ENCODE measurements around the gene SIDT2. TPM values are rescaled to one million over a fixed set of nuclear protein-coding genes. Genes with fewer than 3 reads are reported as not detected.

Gene SIDT2
- total and polyA plus RNA-seq, 2 of the 8 experiments (the other 6 are each of a cell fraction or from before 2014, with no cell fraction given) = 18.5 to 21.1 TPM

DNA sequence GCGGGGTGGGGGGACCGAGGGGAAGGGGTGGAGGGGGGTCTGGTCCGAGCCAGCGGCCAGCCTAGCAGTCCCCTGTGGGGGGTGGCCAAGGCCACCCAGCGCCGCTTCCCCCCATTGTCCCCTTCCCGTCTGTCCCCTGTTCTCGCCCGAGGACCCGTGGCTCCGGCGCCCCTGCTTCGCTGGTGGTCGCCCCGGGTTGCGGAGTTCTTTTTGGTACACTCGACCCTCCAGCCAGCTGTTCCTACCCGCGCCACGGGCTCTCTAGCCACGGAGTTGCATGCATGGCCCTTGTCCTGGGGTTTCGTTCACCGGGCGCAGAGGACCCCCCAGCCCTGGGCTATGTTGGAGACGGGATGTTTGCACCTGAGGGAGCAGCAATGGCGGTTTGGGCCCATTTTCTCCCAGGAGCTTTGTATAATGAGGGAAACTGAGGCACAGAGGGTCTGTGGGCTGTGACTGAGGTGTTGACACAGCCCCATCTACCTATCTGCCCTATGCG is 54.4 kb downstream of the SIDT2 start:
- Histone ChIP-seq H3K56ac (replicated peaks; ENCODE audit: insufficient read length, low read depth, low read length) (peak overlapping the region; percentile 73), H2BK5ac (ENCODE audit: low read depth, low read length) (0 out of 2 replicates have a peak overlapping the region, but pooled peaks have one; percentile 23), H3K23me2 (ENCODE audit: low read depth, low read length) (peaks cover 7% of the 10 kb centered on the region), H2BK120ac (replicated peaks; ENCODE audit: low read depth, low read length) (no peak overlapping the region), H3K18ac (ENCODE audit: extremely low read depth, low read length) (peak overlapping the region; percentile 52; the same call in 1 of the 2 replicates), H3K4me1 (replicated peaks in 1 of 4; ENCODE audit: control insufficient read depth in 3 of 4, insufficient read depth in 4 of 4, low read length in 3 of 4) (peaks cover 0 to 8% (median 2%) of the 10 kb centered on the region in 4 experiments; a peak in 3 of 7 replicates), H3K9ac (replicated peaks in 1 of 4; ENCODE audit: extremely low read depth in 1 of 4, low read depth in 3 of 4, low read length in 3 of 4) (peak overlapping the region; percentile 62 to 77 (median 72)), H4K91ac (replicated peaks; ENCODE audit: insufficient read length, low read length) (no peak overlapping the region), H2BK15ac (ENCODE audit: low read length) (no peak overlapping the region; the same call in 1 of the 2 replicates), H3K27me3 (replicated peaks in 1 of 4; ENCODE audit: control insufficient read depth in 3 of 4, extremely low read depth in 1 of 4, insufficient read depth in 3 of 4, low read length in 3 of 4) (no peaks in the 10 kb centered on the region), H3K4me3 (ENCODE audit: extremely low read depth in 1 of 4, insufficient read depth in 2 of 4, low read depth in 3 of 4, low read length in 4 of 4) (peak overlapping the region; percentile 76 to 100 (median 78)), H3K4ac (replicated peaks; ENCODE audit: insufficient read length, low read depth, low read length) (peak overlapping the region; percentile 80), H2BK20ac (ENCODE audit: low read length) (no peak overlapping the region), H3K36me3 (ENCODE audit: control insufficient read depth in 2 of 4, insufficient read depth in 4 of 4, low read length in 3 of 4) (peaks cover 4 to 8% (median 6%) of the 10 kb centered on the region in 4 experiments; a peak in 7 of 8 replicates), H2AFZ (ENCODE audit: low read length) (no peak overlapping the region), H3K27ac (ENCODE audit: low read depth, low read length) (peak overlapping the region; percentile 71; the same call in 1 of the 2 replicates), H2AK5ac (ENCODE audit: low read depth, low read length) (peak overlapping the region; percentile 9; the same call in 1 of the 2 replicates), H3K23ac (ENCODE audit: insufficient read length) (no peak overlapping the region), H3K79me1 (ENCODE audit: low read depth, low read length) (peaks cover 7% of the 10 kb centered on the region; the same call in 1 of the 2 replicates), H4K20me1 (replicated peaks in 1 of 2; ENCODE audit: control insufficient read depth in 1 of 2, insufficient read depth in 2 of 2, low read length in 2 of 2) (no peaks in the 10 kb centered on the region), H4K5ac (ENCODE audit: insufficient read length, low read depth, low read length) (peak overlapping the region; percentile 80), H3K4me2 (ENCODE audit: insufficient read depth in 1 of 2, low read depth in 2 of 2, low read length in 2 of 2) (peak overlapping the region; percentile 93 to 96), H2BK12ac (ENCODE audit: low read depth, low read length) (no peak overlapping the region), H3K79me2 (ENCODE audit: control insufficient read depth in 1 of 2, insufficient read depth in 2 of 2, low read length in 2 of 2) (peaks cover 0 to 41% of the 10 kb centered on the region in 2 experiments; a peak in 2 of 4 replicates), H3K9me3 (ENCODE audit: insufficient read depth in 2 of 2, low read depth in 1 of 2, low read length in 1 of 2) (no peaks in the 10 kb centered on the region), H4K8ac (ENCODE audit: extremely low read depth, insufficient read depth, low read length) (peak overlapping the region; percentile 38; the same call in 1 of the 2 replicates), H3K14ac (ENCODE audit: insufficient read length) (no peak overlapping the region)
- peak in 1 of 2 experiments; percentile 66 for DNase-seq (ENCODE audit: low read depth in 1 of 2, low spot score in 2 of 2)
- no peak for FAIRE-seq
- WGBS, 2 experiments (ENCODE audit: extremely low coverage in 1 of 2, insufficient coverage in 1 of 2, insufficient read length in 1 of 2, insufficient replicate concordance in 2 of 2, low coverage in 1 of 2, low lambda C conversion rate in 2 of 2, missing lambda C conversion rate in 1 of 2) = 7% methylated on average over 18 of the region's 27 CpGs; no CpG with 5 or more reads in 1 of the 2 experiments
- 0 out of 2 replicates have a peak, but pooled peaks have one; percentile 17 for TF ChIP-seq PHF8 (conservative IDR thresholded peaks at IDR 0.05; ENCODE audit: low read depth, low read length)
- peak; percentile 1 for TF ChIP-seq ASH2L (IDR thresholded peaks at IDR 0.05; ENCODE audit: low read length)
- TF ChIP-seq CBX8 (IDR thresholded peaks at IDR 0.05; ENCODE audit: borderline replicate concordance, low read depth, low read length) = no peak
- no peak for TF ChIP-seq EGR1 (IDR thresholded peaks at IDR 0.05; ENCODE audit: borderline replicate concordance, low read depth, low read length)
- CTCF ChIA-PET (ENCODE audit: partially characterized antibody) = interaction anchor here (0.9 to 25.0 kb wide), 3 partner anchors 14 to 52 kb away, joined by 4 to 449 read pairs (median 359); partner anchors contain the start of genes SIDT2 and TAGLN
- POLR2A ChIA-PET (ENCODE audit: partially characterized antibody) = interaction anchor here (0.6 to 1.6 kb wide), 5 partner anchors 34 to 432 kb away, joined by 3 to 5 read pairs (median 4); partner anchors contain the start of genes PAFAH1B2, SIDT2 and TAGLN

Data from H1 (cell line).